Activated CD4-positive, alpha-beta memory T cell treated with anti-CD3 and anti-CD28 coated beads, Interleukin-2, amount 10 ng/mL, durations not matched to agents 7 days and 5 days (primary cell): ENCODE results near the gene ADGRB3. TPM values are rescaled to one million over a fixed set of nuclear protein-coding genes. Genes with fewer than 3 reads are reported as not detected.

Experiments used
- CTCF ChIA-PET: fragments of 350-600 bp; sonication (Branson Sonifier 250); formaldehyde crosslinking; loops from one replicate; lab custom pipeline; 2021; ENCODE audit warnings: antibody characterized with exemption, inconsistent platforms; lab: Charles Lee
- POLR2A ChIA-PET: fragments of 350-600 bp; sonication (Branson Sonifier 250); formaldehyde crosslinking; loops from one replicate; lab custom pipeline; 2021; ENCODE audit warnings: antibody characterized with exemption; lab: Charles Lee
- DNase-seq: peaks from one replicate; pipeline ENCODE4 v3.0.0-alpha.2; 2020
- H3K27ac Mint-ChIP-seq: one replicate; pipeline ENCODE4 v1.8.0; 2021; ENCODE audit warnings: mild to moderate bottlenecking, mixed read lengths
- H3K27me3 Mint-ChIP-seq: one replicate; pipeline ENCODE4 v1.8.0; 2021; ENCODE audit warnings: mixed read lengths
- H3K36me3 Mint-ChIP-seq: one replicate; pipeline ENCODE4 v1.8.0; 2021; ENCODE audit warnings: low read depth, mixed read lengths
- H3K4me1 Mint-ChIP-seq: one replicate; pipeline ENCODE4 v1.8.0; 2021; ENCODE audit warnings: mixed read lengths
- H3K4me3 Mint-ChIP-seq: one replicate; pipeline ENCODE4 v1.8.0; 2021; ENCODE audit warnings: mild to moderate bottlenecking, mixed read lengths
- H3K9me3 Mint-ChIP-seq: one replicate; pipeline ENCODE4 v1.8.0; 2021; ENCODE audit warnings: mixed read lengths
- total RNA-seq, 2 experiments: library from RNA; stranded (reverse); gene quantifications; one replicate each; pipeline ENCODE4 v1.2.3, GENCODE V29; 2021

Gene ADGRB3
- total RNA-seq = not detected

GRCh38 chr6:68634726-68635411 lies at the start of gene ADGRB3:
TSS of gene ADGRB3 (plus strand) at chr6:68635282. CDS start at chr6:68638676, 3,394 bp downstream.
- peaks cover 47% of the 10 kb centered on the region for H3K27me3 Mint-ChIP-seq
- peak within 1 kb of the TSS; percentile 68 for H3K4me3 Mint-ChIP-seq
- no peak within 1 kb of the TSS for H3K27ac Mint-ChIP-seq
- H3K36me3 Mint-ChIP-seq = no peaks in the 10 kb centered on the region
- peaks cover 15% of the 10 kb centered on the region for H3K4me1 Mint-ChIP-seq
- POLR2A ChIA-PET = no interaction called here
- H3K9me3 Mint-ChIP-seq = no peaks in the 10 kb centered on the region
- peak; percentile 35 for DNase-seq
- CTCF ChIA-PET = no interaction called here

- DNase-seq = no peak
- no peak overlapping the region for H3K27ac Mint-ChIP-seq
- H3K9me3 Mint-ChIP-seq = no peaks in the 10 kb centered on the region
- H3K27me3 Mint-ChIP-seq = no peaks in the 10 kb centered on the region
- POLR2A ChIA-PET = no interaction called here
- CTCF ChIA-PET = no interaction called here
- no peak overlapping the region for H3K4me3 Mint-ChIP-seq
- no peaks in the 10 kb centered on the region for H3K36me3 Mint-ChIP-seq
- H3K4me1 Mint-ChIP-seq = no peaks in the 10 kb centered on the region
Observed at GRCh38 chr6:68593558-68593957, 41.5 kb upstream of the ADGRB3 start.

DNA sequence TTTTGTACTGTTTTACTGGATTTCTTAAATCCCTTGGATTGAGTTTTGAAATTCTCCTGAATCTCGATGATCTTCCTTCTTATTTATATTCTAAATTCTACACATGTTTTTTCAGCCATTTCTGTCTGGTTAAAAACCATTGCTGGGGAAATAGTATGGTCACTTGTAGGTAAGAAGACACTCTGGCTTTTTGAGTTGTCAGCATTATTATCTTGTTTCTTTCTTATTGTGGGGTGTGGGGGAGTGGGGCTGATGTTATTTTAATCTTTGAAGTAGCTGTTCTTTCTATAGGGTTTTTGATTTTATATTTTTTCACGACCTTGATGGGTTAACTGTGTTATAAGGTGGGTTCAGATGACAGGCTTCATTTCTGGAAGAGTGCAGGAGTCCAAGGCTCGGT lies 37.4 kb upstream of the ADGRB3 start:
- H3K4me3 Mint-ChIP-seq = no peak overlapping the region
- no peak for DNase-seq
- H3K27ac Mint-ChIP-seq = no peak overlapping the region
- H3K36me3 Mint-ChIP-seq = no peaks in the 10 kb centered on the region
- ChIA-PET POLR2A (no interaction called here), CTCF (no interaction called here)
- H3K9me3 Mint-ChIP-seq = no peaks in the 10 kb centered on the region
- H3K4me1 Mint-ChIP-seq = no peaks in the 10 kb centered on the region
- no peaks in the 10 kb centered on the region for H3K27me3 Mint-ChIP-seq

GRCh38 chr6:68615938-68616337 lies 19.1 kb upstream of the ADGRB3 start:
- DNase-seq = no peak
- Mint-ChIP-seq H3K27ac (no peak overlapping the region), H3K9me3 (no peaks in the 10 kb centered on the region), H3K4me3 (no peak overlapping the region), H3K27me3 (no peaks in the 10 kb centered on the region), H3K4me1 (no peaks in the 10 kb centered on the region), H3K36me3 (no peaks in the 10 kb centered on the region)
- CTCF ChIA-PET = no interaction called here
- POLR2A ChIA-PET = no interaction called here

DNA sequence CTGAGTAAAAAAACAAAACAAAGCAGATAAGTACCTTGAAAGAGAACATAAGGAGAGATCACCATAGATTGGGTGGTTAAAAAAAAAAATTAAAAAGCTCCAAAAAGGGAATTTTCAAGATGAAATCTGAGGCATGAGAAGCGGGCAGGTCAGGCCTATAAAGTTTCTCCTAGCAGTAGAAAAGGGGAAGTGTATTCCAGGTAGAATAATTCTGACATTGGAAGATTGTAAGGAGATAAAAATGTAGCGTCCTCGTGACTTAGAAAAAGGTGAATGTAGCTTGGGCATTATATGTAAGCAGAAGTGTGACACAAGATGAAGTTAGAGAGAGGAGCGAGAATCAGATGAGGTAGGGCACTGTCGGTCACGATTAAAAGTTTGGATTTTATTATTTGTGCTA lies 9.1 kb upstream of the ADGRB3 start:
- no peaks in the 10 kb centered on the region for H3K27me3 Mint-ChIP-seq
- POLR2A ChIA-PET = no interaction called here
- H3K9me3 Mint-ChIP-seq = no peaks in the 10 kb centered on the region
- CTCF ChIA-PET = no interaction called here
- H3K36me3 Mint-ChIP-seq = no peaks in the 10 kb centered on the region
- no peak overlapping the region for H3K4me3 Mint-ChIP-seq
- H3K4me1 Mint-ChIP-seq = no peaks in the 10 kb centered on the region
- no peak overlapping the region for H3K27ac Mint-ChIP-seq
- no peak for DNase-seq

DNA sequence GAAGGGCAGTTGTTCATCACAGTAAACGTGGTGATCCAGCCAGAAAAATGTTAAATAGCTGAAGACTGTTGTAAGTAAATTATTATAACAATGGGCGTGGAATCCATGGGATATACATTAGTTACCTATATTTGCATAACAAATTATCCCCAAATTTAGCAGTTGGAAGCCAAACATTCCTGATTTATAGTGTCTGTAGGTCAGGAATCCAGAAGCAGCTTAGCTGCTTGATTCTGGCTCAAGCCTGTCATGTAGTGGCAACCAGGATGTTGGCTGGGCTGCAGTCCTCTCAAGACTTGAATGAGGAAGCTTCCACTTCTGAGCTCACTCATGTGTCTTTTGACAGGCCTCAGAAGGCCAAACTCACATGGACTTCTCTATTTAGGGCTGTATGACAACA lies 6.9 kb upstream of the ADGRB3 start:
- Mint-ChIP-seq H3K4me3 (no peak overlapping the region), H3K27ac (no peak overlapping the region), H3K36me3 (no peaks in the 10 kb centered on the region), H3K9me3 (no peaks in the 10 kb centered on the region), H3K27me3 (peaks cover 6% of the 10 kb centered on the region), H3K4me1 (no peaks in the 10 kb centered on the region)
- no peak for DNase-seq
- ChIA-PET CTCF (no interaction called here), POLR2A (no interaction called here)

DNA sequence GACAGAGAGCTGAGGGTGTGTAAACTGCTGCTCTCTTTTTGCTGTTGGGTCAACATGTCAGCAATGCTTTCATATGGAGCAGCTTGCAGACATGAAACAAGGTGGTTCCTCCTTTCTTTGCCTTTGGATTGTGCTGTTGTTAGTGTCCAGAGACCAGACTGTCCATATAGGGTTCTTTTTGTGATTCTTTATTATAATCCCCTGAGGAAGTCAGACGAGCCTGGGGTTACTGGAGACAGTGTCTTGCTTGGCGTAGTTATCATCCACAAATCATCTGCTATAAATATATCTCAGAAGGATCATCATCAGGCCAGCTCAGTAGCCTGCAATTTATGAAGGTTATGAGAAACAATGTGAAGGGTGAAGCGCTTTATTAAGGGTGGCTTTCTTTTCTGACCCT lies 2.3 kb upstream of the ADGRB3 start:
- ChIA-PET POLR2A (no interaction called here), CTCF (no interaction called here)
- Mint-ChIP-seq H3K4me3 (no peak overlapping the region), H3K27ac (no peak overlapping the region), H3K4me1 (peaks cover 15% of the 10 kb centered on the region), H3K36me3 (no peaks in the 10 kb centered on the region), H3K27me3 (peaks cover 42% of the 10 kb centered on the region), H3K9me3 (no peaks in the 10 kb centered on the region)
- no peak for DNase-seq

GRCh38 chr6:68633281-68633971 lies 1.7 kb upstream of the ADGRB3 start:
- H3K9me3 Mint-ChIP-seq = no peaks in the 10 kb centered on the region
- peaks cover 15% of the 10 kb centered on the region for H3K4me1 Mint-ChIP-seq
- no peak overlapping the region for H3K27ac Mint-ChIP-seq
- no peak for DNase-seq
- ChIA-PET POLR2A (no interaction called here), CTCF (no interaction called here)
- H3K36me3 Mint-ChIP-seq = no peaks in the 10 kb centered on the region
- H3K4me3 Mint-ChIP-seq = no peak overlapping the region
- peaks cover 45% of the 10 kb centered on the region for H3K27me3 Mint-ChIP-seq

- ChIA-PET POLR2A (no interaction called here), CTCF (no interaction called here)
- H3K9me3 Mint-ChIP-seq = no peaks in the 10 kb centered on the region
- H3K4me1 Mint-ChIP-seq = peaks cover 15% of the 10 kb centered on the region
- no peak overlapping the region for H3K27ac Mint-ChIP-seq
- no peaks in the 10 kb centered on the region for H3K36me3 Mint-ChIP-seq
- peaks cover 45% of the 10 kb centered on the region for H3K27me3 Mint-ChIP-seq
- peak overlapping the region; percentile 54 for H3K4me3 Mint-ChIP-seq
- DNase-seq = no peak
Observed at GRCh38 chr6:68633972-68634725, 933 bp upstream of the ADGRB3 start.

- CTCF ChIA-PET = no interaction called here
- peak overlapping the region; percentile 68 for H3K4me3 Mint-ChIP-seq
- DNase-seq = no peak
Observed at GRCh38 chr6:68635412-68635705, 277 bp downstream of the ADGRB3 start.

GRCh38 chr6:68635706-68636513 lies 828 bp downstream of the ADGRB3 start:
- CTCF ChIA-PET = interaction anchor here (1.2 kb wide), 1 partner anchor 9 kb away, joined by 3 read pairs; no protein-coding TSS in a partner anchor

More at GRCh38 chr6:68635412-68635705, 277 bp downstream of the ADGRB3 start:
- H3K4me1 Mint-ChIP-seq = peaks cover 15% of the 10 kb centered on the region
- POLR2A ChIA-PET = no interaction called here
- H3K36me3 Mint-ChIP-seq = no peaks in the 10 kb centered on the region
- no peak overlapping the region for H3K27ac Mint-ChIP-seq
- no peaks in the 10 kb centered on the region for H3K9me3 Mint-ChIP-seq
- peaks cover 52% of the 10 kb centered on the region for H3K27me3 Mint-ChIP-seq

GRCh38 chr6:68636666-68637065 lies 1.6 kb downstream of the ADGRB3 start:
- Mint-ChIP-seq H3K4me1 (peaks cover 15% of the 10 kb centered on the region), H3K27ac (no peak overlapping the region), H3K9me3 (no peaks in the 10 kb centered on the region), H3K36me3 (no peaks in the 10 kb centered on the region), H3K4me3 (no peak overlapping the region), H3K27me3 (peaks cover 55% of the 10 kb centered on the region)
- no peak for DNase-seq
- CTCF ChIA-PET = interaction anchor here (0.7 to 1.3 kb wide), 3 partner anchors 8 to 330 kb away, joined by 3 to 5 read pairs (median 4); no protein-coding TSS in a partner anchor
- POLR2A ChIA-PET = no interaction called here

More at GRCh38 chr6:68635706-68636513, 828 bp downstream of the ADGRB3 start:
- Mint-ChIP-seq H3K27ac (no peak overlapping the region), H3K36me3 (no peaks in the 10 kb centered on the region), H3K9me3 (no peaks in the 10 kb centered on the region), H3K27me3 (peaks cover 55% of the 10 kb centered on the region), H3K4me1 (peaks cover 15% of the 10 kb centered on the region), H3K4me3 (peak overlapping the region; percentile 68)
- no peak for DNase-seq
- POLR2A ChIA-PET = no interaction called here
